ENCODE measurements around the gene CCL1. TPM values are rescaled to one million over a fixed set of nuclear protein-coding genes. Genes with fewer than 3 reads are reported as not detected.

The CCL1 gene
- total RNA-seq, 4 donors from 2014 or later = not detected

DNA sequence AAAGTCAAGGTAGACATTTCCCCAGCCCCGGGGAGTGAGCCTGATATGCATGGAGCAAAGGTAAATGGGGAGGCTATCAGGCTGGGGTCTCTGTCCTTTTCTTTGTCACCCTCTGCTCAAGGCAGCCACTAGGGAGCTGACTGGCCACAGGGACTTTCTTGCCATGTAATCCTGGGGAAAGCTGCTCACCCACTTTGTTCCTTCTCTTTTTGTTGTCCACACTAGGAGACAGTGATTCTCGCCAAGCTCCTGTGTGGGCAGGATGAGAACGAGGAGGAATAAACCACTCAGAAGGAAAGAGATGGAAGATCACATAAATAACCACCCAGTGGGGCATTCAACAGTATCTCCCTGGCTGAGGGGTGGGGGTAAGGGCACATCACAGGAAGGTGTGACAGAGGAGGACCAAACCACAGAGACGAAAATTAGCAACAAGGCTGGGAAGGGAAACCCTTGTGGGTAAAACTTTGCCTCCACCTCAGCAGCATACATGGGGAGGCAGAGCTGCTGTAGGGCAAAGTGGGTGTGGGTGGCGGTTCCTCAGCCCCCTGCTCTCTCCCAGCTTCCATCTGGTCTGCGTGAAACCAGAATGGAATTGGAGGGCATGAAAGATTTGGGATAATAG, 26.2 kb upstream of the CCL1 start:
- TF ChIP-seq EP300 (IDR thresholded peaks at IDR 0.05) (no peak), POLR2A (IDR thresholded peaks at IDR 0.05) (no peak), POLR2AphosphoS5 (IDR thresholded peaks at IDR 0.05) (no peak)
- TF ChIP-seq, protein P1, sequence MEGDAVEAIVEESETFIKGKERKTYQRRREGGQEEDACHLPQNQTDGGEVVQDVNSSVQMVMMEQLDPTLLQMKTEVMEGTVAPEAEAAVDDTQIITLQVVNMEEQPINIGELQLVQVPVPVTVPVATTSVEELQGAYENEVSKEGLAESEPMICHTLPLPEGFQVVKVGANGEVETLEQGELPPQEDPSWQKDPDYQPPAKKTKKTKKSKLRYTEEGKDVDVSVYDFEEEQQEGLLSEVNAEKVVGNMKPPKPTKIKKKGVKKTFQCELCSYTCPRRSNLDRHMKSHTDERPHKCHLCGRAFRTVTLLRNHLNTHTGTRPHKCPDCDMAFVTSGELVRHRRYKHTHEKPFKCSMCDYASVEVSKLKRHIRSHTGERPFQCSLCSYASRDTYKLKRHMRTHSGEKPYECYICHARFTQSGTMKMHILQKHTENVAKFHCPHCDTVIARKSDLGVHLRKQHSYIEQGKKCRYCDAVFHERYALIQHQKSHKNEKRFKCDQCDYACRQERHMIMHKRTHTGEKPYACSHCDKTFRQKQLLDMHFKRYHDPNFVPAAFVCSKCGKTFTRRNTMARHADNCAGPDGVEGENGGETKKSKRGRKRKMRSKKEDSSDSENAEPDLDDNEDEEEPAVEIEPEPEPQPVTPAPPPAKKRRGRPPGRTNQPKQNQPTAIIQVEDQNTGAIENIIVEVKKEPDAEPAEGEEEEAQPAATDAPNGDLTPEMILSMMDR (IDR thresholded peaks at IDR 0.05) = no peak
- no peak overlapping the region for H3K4me3 ChIP-seq
- peaks cover 19% of the 10 kb centered on the region for H3K27me3 ChIP-seq
- H3K36me3 ChIP-seq = no peaks in the 10 kb centered on the region
- H3K27ac ChIP-seq = no peak overlapping the region
- ATAC-seq = no peak
- no peaks in the 10 kb centered on the region for H3K4me1 ChIP-seq
- no peaks in the 10 kb centered on the region for H3K9me3 ChIP-seq
- 52 to 85% methylated on average over 3 to 4 of the region's 6 CpGs for WGBS, 2 donors (ENCODE audit: low coverage in 1 of 2)

DNA sequence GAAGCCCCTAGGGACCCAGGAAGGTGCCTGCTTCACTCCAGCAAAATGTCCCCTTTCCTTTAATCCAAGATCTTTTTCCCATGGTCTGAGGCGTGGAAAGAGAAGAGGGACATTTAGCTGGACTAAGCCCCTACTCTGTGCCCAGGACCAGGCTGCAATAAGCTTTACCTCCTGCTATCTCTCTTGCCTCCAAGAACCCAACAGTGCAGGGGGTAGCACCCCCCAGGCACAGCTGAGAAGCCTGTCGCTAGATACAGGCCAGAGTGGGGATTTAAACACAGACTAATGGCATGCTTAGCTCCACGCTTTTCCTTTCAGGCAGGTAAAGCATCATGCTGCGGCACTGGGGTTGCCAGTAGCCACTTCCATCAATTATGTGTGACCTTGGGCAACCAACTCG, 24.5 kb upstream of the CCL1 start:
- Histone ChIP-seq H3K27me3 (peaks cover 19% of the 10 kb centered on the region), H3K4me3 (no peak overlapping the region), H3K27ac (no peak overlapping the region), H3K4me1 (no peaks in the 10 kb centered on the region), H3K9me3 (no peaks in the 10 kb centered on the region), H3K36me3 (no peaks in the 10 kb centered on the region)
- no peak for ATAC-seq
- 31% methylated on average over 2 of the region's 5 CpGs; no CpG with 5 or more reads in 1 of the 2 donors for WGBS, 2 donors (ENCODE audit: low coverage in 1 of 2)
- TF ChIP-seq POLR2AphosphoS5 (IDR thresholded peaks at IDR 0.05) = no peak
- no peak for TF ChIP-seq POLR2A (IDR thresholded peaks at IDR 0.05)
- no peak for TF ChIP-seq EP300 (IDR thresholded peaks at IDR 0.05)
- TF ChIP-seq, protein P1 (IDR thresholded peaks at IDR 0.05) = no peak

DNA sequence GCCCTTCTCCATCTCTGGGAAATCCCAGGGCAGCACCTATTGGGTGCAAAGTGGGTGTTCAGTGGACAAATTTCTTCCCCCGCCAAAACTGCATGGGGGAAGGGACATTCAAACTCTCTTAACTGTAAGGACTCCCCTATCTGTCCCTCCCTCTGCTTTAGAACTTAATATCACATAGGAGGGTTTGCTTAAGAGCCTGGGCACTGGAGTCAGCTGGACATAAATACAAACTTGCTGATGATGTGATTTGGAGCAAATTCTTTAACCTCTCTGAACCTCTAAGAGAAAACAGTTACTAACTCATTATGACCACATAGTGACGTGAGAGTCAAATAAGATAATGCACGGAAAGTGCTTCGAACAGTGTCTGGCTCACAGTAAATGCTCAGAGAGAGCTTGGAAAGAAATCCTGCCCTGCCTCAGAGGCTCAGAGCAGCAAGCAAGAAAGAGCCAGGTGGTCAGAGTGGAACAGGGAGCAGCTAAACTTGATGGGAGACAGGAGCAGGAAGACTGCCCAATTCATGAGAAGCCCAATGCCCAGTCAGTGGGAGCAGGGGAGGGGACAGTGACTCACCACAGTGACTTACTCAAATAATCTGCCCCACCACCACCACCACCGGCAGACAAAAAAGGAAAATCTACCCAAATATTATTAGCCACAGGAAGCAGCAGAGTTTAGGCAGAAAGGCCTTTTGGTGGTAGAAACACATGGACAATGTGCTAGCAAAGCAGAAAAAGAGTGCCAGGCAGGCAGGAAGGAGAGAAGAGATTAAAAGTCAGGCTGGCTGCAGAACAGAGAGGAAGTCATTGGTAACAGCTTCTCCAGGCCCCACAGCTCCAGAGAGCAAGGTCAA, 23.9 kb upstream of the CCL1 start:
- Histone ChIP-seq H3K27me3 (peaks cover 19% of the 10 kb centered on the region), H3K36me3 (no peaks in the 10 kb centered on the region), H3K27ac (no peak overlapping the region), H3K4me3 (no peak overlapping the region), H3K4me1 (no peaks in the 10 kb centered on the region), H3K9me3 (no peaks in the 10 kb centered on the region)
- ATAC-seq = peak; percentile 34
- 50 to 54% methylated on average over 1 to 5 of the region's 5 CpGs for WGBS, 2 donors (ENCODE audit: low coverage in 1 of 2)
- TF ChIP-seq POLR2A (IDR thresholded peaks at IDR 0.05) (no peak), EP300 (IDR thresholded peaks at IDR 0.05) (no peak), POLR2AphosphoS5 (IDR thresholded peaks at IDR 0.05) (no peak)
- TF ChIP-seq, protein P1 (IDR thresholded peaks at IDR 0.05) = no peak

DNA sequence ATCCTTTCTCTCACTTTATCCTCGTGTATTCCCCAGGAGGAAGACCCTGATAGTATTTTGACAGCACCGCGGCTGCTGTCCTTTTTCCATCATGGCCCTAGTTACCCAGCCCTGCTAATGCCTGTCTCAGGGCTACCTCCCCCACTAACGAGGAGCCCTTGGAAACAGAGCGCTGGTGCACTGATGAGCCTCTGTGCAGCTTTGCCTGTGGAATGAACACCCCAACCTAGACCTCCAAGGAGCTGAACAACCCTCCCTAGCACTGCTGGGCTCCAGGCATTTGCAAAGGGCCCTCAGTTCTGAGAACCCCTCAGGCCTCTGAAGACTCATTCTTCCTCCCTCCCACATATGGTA, 23.3 kb upstream of the CCL1 start:
- no peaks in the 10 kb centered on the region for H3K36me3 ChIP-seq
- 77 to 93% methylated on average over 3 to 5 of the region's 5 CpGs for WGBS, 2 donors (ENCODE audit: low coverage in 1 of 2)
- no peak for ATAC-seq
- H3K27me3 ChIP-seq = peaks cover 19% of the 10 kb centered on the region
- H3K4me1 ChIP-seq = no peaks in the 10 kb centered on the region
- H3K27ac ChIP-seq = no peak overlapping the region
- TF ChIP-seq POLR2A (IDR thresholded peaks at IDR 0.05) (no peak), POLR2AphosphoS5 (IDR thresholded peaks at IDR 0.05) (no peak)
- no peaks in the 10 kb centered on the region for H3K9me3 ChIP-seq
- H3K4me3 ChIP-seq = no peak overlapping the region

DNA sequence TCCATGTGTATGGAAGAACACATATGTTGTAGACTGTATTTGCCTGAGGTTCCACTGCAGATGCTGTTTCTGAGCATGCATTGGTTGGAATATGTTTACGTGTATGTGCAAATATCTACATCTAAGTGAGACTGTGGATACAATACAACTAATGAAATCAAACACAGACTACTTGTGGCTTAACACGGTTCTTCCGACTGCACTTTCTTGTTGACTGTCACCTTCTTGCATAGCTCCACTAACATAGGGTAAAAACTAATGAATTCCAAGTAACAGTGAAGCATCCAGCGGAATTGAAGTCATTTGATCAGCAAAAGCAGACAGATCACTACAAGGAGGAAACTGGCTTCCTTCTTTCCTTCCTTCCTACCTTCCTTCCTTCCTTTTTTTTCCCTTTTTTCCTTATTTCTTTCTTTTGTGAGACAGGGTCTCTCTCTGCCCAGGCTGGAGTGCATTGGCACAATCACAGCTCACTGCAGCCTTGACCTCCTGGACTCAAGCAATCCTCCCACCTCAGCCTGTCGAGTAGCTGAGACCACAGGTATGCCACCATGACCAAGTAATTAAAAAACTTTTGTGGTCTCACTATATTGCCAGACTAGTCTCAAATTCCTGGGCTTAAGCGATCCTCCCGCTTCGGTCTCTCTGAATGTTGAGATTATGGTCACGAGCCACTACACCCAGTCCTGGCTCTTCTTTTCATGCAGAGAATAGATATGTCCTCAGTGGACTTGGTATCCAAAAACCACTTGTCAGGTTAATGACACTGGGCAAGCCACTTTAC, 22.0 kb upstream of the CCL1 start:
- H3K4me1 ChIP-seq = no peaks in the 10 kb centered on the region
- H3K36me3 ChIP-seq = no peaks in the 10 kb centered on the region
- no peak overlapping the region for H3K27ac ChIP-seq
- ATAC-seq = no peak
- TF ChIP-seq, protein P1 (IDR thresholded peaks at IDR 0.05) = no peak
- TF ChIP-seq POLR2A (IDR thresholded peaks at IDR 0.05) = no peak
- 63 to 75% methylated on average over 4 to 8 of the region's 9 CpGs for WGBS, 2 donors (ENCODE audit: low coverage in 1 of 2)
- peaks cover 19% of the 10 kb centered on the region for H3K27me3 ChIP-seq
- no peaks in the 10 kb centered on the region for H3K9me3 ChIP-seq
- H3K4me3 ChIP-seq = no peak overlapping the region
